HFFc6 (cell line): Measurements from ENCODE around the gene DACH1. TPM values are rescaled to one million over a fixed set of nuclear protein-coding genes. Genes with fewer than 3 reads are reported as not detected.

ENCODE experiments used
- DNase-seq: peaks from one replicate; pipeline ENCODE4 v3.0.0-alpha.2; 2018
- H3K27ac Mint-ChIP-seq: 2 replicates; pipeline ENCODE4 v1.8.0; 2020; ENCODE audit warnings: mild to moderate bottlenecking, mixed read lengths
- H3K27me3 Mint-ChIP-seq: 2 replicates; pipeline ENCODE4 v1.8.0; 2021; ENCODE audit warnings: mild to moderate bottlenecking, moderate library complexity, mixed read lengths; ENCODE audit not compliant: insufficient read depth
- H3K36me3 Mint-ChIP-seq: 2 replicates; pipeline ENCODE4 v1.8.0; 2021; ENCODE audit warnings: low read depth, mixed read lengths
- H3K4me1 Mint-ChIP-seq: 2 replicates; pipeline ENCODE4 v1.8.0; 2020; ENCODE audit warnings: low read depth, mixed read lengths
- H3K4me3 Mint-ChIP-seq: 2 replicates; pipeline ENCODE4 v1.8.0; 2020; ENCODE audit warnings: mild to moderate bottlenecking, moderate library complexity, mixed read lengths
- H3K9me3 Mint-ChIP-seq: 2 replicates; pipeline ENCODE4 v1.8.0; 2020; ENCODE audit warnings: mild to moderate bottlenecking, mixed read lengths
- CTCF ChIP-seq: fragments of 200-600 bp; sonication (generic); IDR thresholded peaks from 2 replicates; pipeline ENCODE4 v1.5.0; 2021; ENCODE audit warnings: antibody characterized with exemption, mild to moderate bottlenecking
- total RNA-seq, 6 experiments: library from RNA; stranded (reverse); fragmentation: NEBNext Ultra II Directional; extraction: Animal tissue kit (Norgen Biotek cat#: 25700); gene quantifications; 2 replicates in 1 of 6; 3 replicates in 5 of 6; pipeline ENCODE4 v1.2.3, GENCODE V29; 2021

The DACH1 gene
- total RNA-seq, 6 experiments from 2014 or later = not detected

GRCh38 chr13:71587817-71588216 is 279.2 kb downstream of the DACH1 start:
- no peak overlapping the region for H3K4me3 Mint-ChIP-seq
- H3K36me3 Mint-ChIP-seq = no peaks in the 10 kb centered on the region; the same call in 1 of the 2 replicates
- DNase-seq = no peak
- peaks cover 24% of the 10 kb centered on the region for H3K9me3 Mint-ChIP-seq
- TF ChIP-seq CTCF = no peak
- H3K27me3 Mint-ChIP-seq = no peaks in the 10 kb centered on the region
- H3K4me1 Mint-ChIP-seq = no peaks in the 10 kb centered on the region
- H3K27ac Mint-ChIP-seq = no peak overlapping the region

GRCh38 chr13:71587193-71587592 is 279.8 kb downstream of the DACH1 start:
- DNase-seq = no peak

GRCh38 chr13:71583581-71583980 is 283.4 kb downstream of the DACH1 start:
- Mint-ChIP-seq H3K4me3 (no peak overlapping the region), H3K36me3 (no peaks in the 10 kb centered on the region; the same call in 1 of the 2 replicates), H3K27me3 (no peaks in the 10 kb centered on the region), H3K27ac (no peak overlapping the region), H3K9me3 (peaks cover 19% of the 10 kb centered on the region), H3K4me1 (no peaks in the 10 kb centered on the region)
- TF ChIP-seq CTCF = no peak
- no peak for DNase-seq

More at GRCh38 chr13:71587193-71587592, 279.8 kb downstream of the DACH1 start:
- no peaks in the 10 kb centered on the region for H3K4me1 Mint-ChIP-seq
- no peak overlapping the region for H3K27ac Mint-ChIP-seq
- TF ChIP-seq CTCF = no peak
- H3K36me3 Mint-ChIP-seq = no peaks in the 10 kb centered on the region; the same call in 1 of the 2 replicates
- H3K9me3 Mint-ChIP-seq = peaks cover 24% of the 10 kb centered on the region
- no peak overlapping the region for H3K4me3 Mint-ChIP-seq
- no peaks in the 10 kb centered on the region for H3K27me3 Mint-ChIP-seq

DNA sequence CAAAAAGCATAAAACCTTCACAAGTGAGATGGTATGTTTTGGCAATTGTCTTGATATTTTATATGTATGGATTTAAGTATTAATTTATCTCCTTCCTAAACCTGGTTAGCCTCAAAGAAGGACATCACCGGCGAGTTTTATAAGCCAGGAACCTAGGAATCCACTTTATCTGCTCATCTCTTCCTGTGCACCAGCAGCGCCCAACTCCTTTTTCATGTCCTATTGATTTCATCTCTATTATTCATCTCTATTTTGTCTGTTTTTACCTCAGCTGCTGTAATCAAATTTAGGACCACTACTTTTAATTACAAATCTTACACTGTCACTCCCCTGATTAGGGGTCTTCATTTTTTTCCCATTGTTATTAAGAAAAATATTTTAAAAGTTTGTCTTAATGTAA is 286.4 kb downstream of the DACH1 start:
- H3K4me3 Mint-ChIP-seq = no peak overlapping the region

GRCh38 chr13:71578048-71578447 is 289.0 kb downstream of the DACH1 start:
- TF ChIP-seq CTCF = no peak
- Mint-ChIP-seq H3K4me1 (no peaks in the 10 kb centered on the region), H3K4me3 (no peak overlapping the region), H3K36me3 (no peaks in the 10 kb centered on the region), H3K27ac (no peak overlapping the region), H3K27me3 (no peaks in the 10 kb centered on the region), H3K9me3 (peaks cover 14% of the 10 kb centered on the region)
- no peak for DNase-seq

More for the DNA sequence above, 286.4 kb downstream of the DACH1 start:
- H3K36me3 Mint-ChIP-seq = no peaks in the 10 kb centered on the region; the same call in 1 of the 2 replicates
- H3K27ac Mint-ChIP-seq = no peak overlapping the region
- no peak for TF ChIP-seq CTCF
- H3K9me3 Mint-ChIP-seq = peaks cover 22% of the 10 kb centered on the region
- no peaks in the 10 kb centered on the region for H3K27me3 Mint-ChIP-seq
- H3K4me1 Mint-ChIP-seq = no peaks in the 10 kb centered on the region
- DNase-seq = no peak

- no peak for DNase-seq
- Mint-ChIP-seq H3K4me1 (no peaks in the 10 kb centered on the region), H3K36me3 (no peaks in the 10 kb centered on the region), H3K4me3 (no peak overlapping the region), H3K27ac (no peak overlapping the region), H3K9me3 (peaks cover 14% of the 10 kb centered on the region), H3K27me3 (no peaks in the 10 kb centered on the region)
- TF ChIP-seq CTCF = no peak
Observed at GRCh38 chr13:71577127-71577526, 289.9 kb downstream of the DACH1 start.
